Trophoblast cell (in vitro differentiated cells and primary cell): Measurements from ENCODE around the gene CORO7.
A peak's percentile ranks its signal among the peaks of the same experiment; 100 is the strongest.
"Not testable (repeated sequence)": the region's sequence is repeated elsewhere in the genome, so short reads cannot be mapped to it uniquely, and the experiment has no call there.

ENCODE experiments used
- DNase-seq, 2 donors: peaks; one replicate each; pipeline ENCODE4 v3.0.0-alpha.2; 2016
- H2AFZ ChIP-seq: 2 replicates; pipeline ENCODE4 v1.6.1; 2013; ENCODE audit warnings: low read length, moderate library complexity, mild to moderate bottlenecking; ENCODE audit not compliant: insufficient read depth, poor library complexity
- H2AK5ac ChIP-seq: 2 replicates; pipeline ENCODE4 v1.6.1; 2013; ENCODE audit warnings: mild to moderate bottlenecking, low read length
- H2BK120ac ChIP-seq: 2 replicates; pipeline ENCODE4 v1.6.1; 2013; ENCODE audit warnings: low read length, mild to moderate bottlenecking, moderate library complexity; ENCODE audit not compliant: insufficient read depth, poor library complexity
- H2BK12ac ChIP-seq: 2 replicates; pipeline ENCODE4 v1.6.1; 2013; ENCODE audit warnings: mild to moderate bottlenecking, low read length, moderate library complexity
- H2BK5ac ChIP-seq: 2 replicates; pipeline ENCODE4 v1.6.1; 2013; ENCODE audit warnings: low read length, low read depth, moderate library complexity, mild to moderate bottlenecking; ENCODE audit not compliant: poor library complexity
- H3K14ac ChIP-seq: 2 replicates; pipeline ENCODE4 v1.6.1; 2013; ENCODE audit warnings: mild to moderate bottlenecking, low read length
- H3K18ac ChIP-seq: 2 replicates; pipeline ENCODE4 v1.6.1; 2013; ENCODE audit warnings: mild to moderate bottlenecking, low read length
- H3K23ac ChIP-seq: 2 replicates; pipeline ENCODE4 v1.6.1; 2013; ENCODE audit warnings: low read length
- H3K27ac ChIP-seq: 2 replicates; pipeline ENCODE4 v1.5.1; 2013; ENCODE audit warnings: low read depth, mild to moderate bottlenecking, inconsistent platforms, low read length, moderate library complexity
- H3K27me3 ChIP-seq: 2 replicates; pipeline ENCODE4 v1.6.1; 2013; ENCODE audit warnings: inconsistent platforms, mild to moderate bottlenecking, low read length, moderate library complexity; ENCODE audit not compliant: insufficient read depth
- H3K36me3 ChIP-seq, 2 experiments: 1 replicate in 1 of 2; 2 replicates in 1 of 2; pipeline ENCODE4 v1.6.1; 2013; ENCODE audit warnings: low read length in 2 of 2, mild to moderate bottlenecking in 2 of 2, moderate library complexity in 1 of 2; ENCODE audit not compliant: insufficient read depth in 2 of 2, control insufficient read depth in 1 of 2
- H3K4ac ChIP-seq: 2 replicates; pipeline ENCODE4 v1.6.1; 2013; ENCODE audit warnings: low read depth, mild to moderate bottlenecking, low read length, moderate library complexity
- H3K4me1 ChIP-seq, 2 experiments: 1 replicate in 1 of 2; 2 replicates in 1 of 2; pipeline ENCODE4 v1.6.1; 2013; ENCODE audit warnings: low read length in 2 of 2, mild to moderate bottlenecking in 2 of 2, moderate library complexity in 1 of 2; ENCODE audit not compliant: insufficient read depth in 2 of 2, control insufficient read depth in 1 of 2
- H3K4me2 ChIP-seq: 2 replicates; pipeline ENCODE4 v1.6.1; 2013; ENCODE audit warnings: inconsistent platforms, mild to moderate bottlenecking, low read length, moderate library complexity
- H3K4me3 ChIP-seq: 2 replicates; pipeline ENCODE4 v1.5.1; 2013; ENCODE audit warnings: mild to moderate bottlenecking, low read depth, low read length, inconsistent platforms
- H3K79me1 ChIP-seq: one replicate; pipeline ENCODE4 v1.6.1; 2013; ENCODE audit warnings: low read length
- H3K79me2 ChIP-seq: 2 replicates; pipeline ENCODE4 v1.6.1; 2013; ENCODE audit warnings: low read length, mild to moderate bottlenecking; ENCODE audit not compliant: control insufficient read depth, insufficient read depth, poor library complexity
- H3K9ac ChIP-seq: 2 replicates; pipeline ENCODE4 v1.6.1; 2013; ENCODE audit warnings: mild to moderate bottlenecking, low read length
- H3K9me3 ChIP-seq: 2 replicates; pipeline ENCODE4 v1.6.1; 2013; ENCODE audit warnings: low read depth, mild to moderate bottlenecking, control low read depth, inconsistent platforms, low read length; ENCODE audit not compliant: insufficient read depth
- H4K12ac ChIP-seq: 2 replicates; pipeline ENCODE4 v1.6.1; 2013; ENCODE audit warnings: low read depth, mild to moderate bottlenecking, low read length, moderate library complexity
- H4K8ac ChIP-seq: 2 replicates; pipeline ENCODE4 v1.6.1; 2013; ENCODE audit warnings: low read depth, mild to moderate bottlenecking, low read length, moderate library complexity
- H4K91ac ChIP-seq: one replicate; pipeline ENCODE4 v1.6.1; 2013; ENCODE audit warnings: low read depth, mild to moderate bottlenecking, low read length, moderate library complexity
- WGBS: extraction: QIAGEN DNeasy Blood & Tissue Kit; methylation state at CpG from one replicate; pipeline ENCODE4 v1.1.7; 2013; ENCODE audit warnings: missing lambda C conversion rate; ENCODE audit not compliant: insufficient read length, insufficient coverage; ENCODE audit errors: extremely low coverage; 5-methylcytosine and 5-hydroxymethylcytosine counted together

The CORO7 gene

GRCh38 chr16:4347010-4347409, 69.4 kb downstream of the CORO7 start:
- Histone ChIP-seq H3K18ac (no peak overlapping the region), H3K27ac (no peak overlapping the region), H3K14ac (no peak overlapping the region), H2AFZ (no peak overlapping the region), H3K9ac (no peak overlapping the region), H3K23ac (no peak overlapping the region), H2AK5ac (no peak overlapping the region), H3K79me1 (peaks cover 4% of the 10 kb centered on the region), H3K4ac (no peak overlapping the region), H3K9me3 (no peaks in the 10 kb centered on the region), H3K4me2 (no peak overlapping the region), H3K36me3 (peaks cover 8 to 13% of the 10 kb centered on the region in 2 experiments), H3K79me2 (peaks cover 9% of the 10 kb centered on the region), H2BK120ac (no peak overlapping the region), H3K27me3 (no peaks in the 10 kb centered on the region), H4K12ac (no peak overlapping the region), H2BK5ac (no peak overlapping the region), H2BK12ac (no peak overlapping the region), H4K91ac (no peak overlapping the region), H3K4me1 (peaks cover 0 to 4% of the 10 kb centered on the region in 2 experiments), H3K4me3 (no peak overlapping the region), H4K8ac (no peak overlapping the region)
- DNase-seq, result no peak
- no CpG with 5 or more reads among the region's 8 CpGs for WGBS

- Histone ChIP-seq H3K23ac (no peak overlapping the region), H3K79me1 (peaks cover 4% of the 10 kb centered on the region), H3K9me3 (peaks cover 2% of the 10 kb centered on the region), H2AFZ (no peak overlapping the region), H3K36me3 (peaks cover 14 to 18% of the 10 kb centered on the region in 2 experiments), H3K14ac (no peak overlapping the region), H4K12ac (no peak overlapping the region), H2BK12ac (no peak overlapping the region), H3K27ac (no peak overlapping the region), H4K8ac (no peak overlapping the region), H3K4me1 (peaks cover 0 to 4% of the 10 kb centered on the region in 2 experiments), H2BK120ac (no peak overlapping the region), H2BK5ac (no peak overlapping the region), H3K79me2 (peaks cover 9% of the 10 kb centered on the region), H4K91ac (no peak overlapping the region), H3K4ac (no peak overlapping the region), H3K27me3 (no peaks in the 10 kb centered on the region), H3K4me3 (no peak overlapping the region), H3K18ac (no peak overlapping the region), H3K4me2 (no peak overlapping the region), H2AK5ac (no peak overlapping the region), H3K9ac (no peak overlapping the region)
- no CpG with 5 or more reads among the region's 14 CpGs for WGBS
- DNase-seq, result no peak
Measured at GRCh38 chr16:4345836-4346781, 70.3 kb downstream of the CORO7 start.

- no peak overlapping the region for H3K4me3 ChIP-seq
- no peak overlapping the region for H3K4ac ChIP-seq
- DNase-seq, result peak in 1 of 2 donors; percentile 30
- no peak overlapping the region for H3K18ac ChIP-seq
- H4K91ac ChIP-seq, result no peak overlapping the region
- WGBS, result no CpG with 5 or more reads among the region's 26 CpGs
- H3K27ac ChIP-seq, result no peak overlapping the region
- H2AFZ ChIP-seq, result no peak overlapping the region
- peaks cover 3% of the 10 kb centered on the region for H3K79me2 ChIP-seq
- H3K9ac ChIP-seq, result no peak overlapping the region
- H3K23ac ChIP-seq, result no peak overlapping the region
- H4K8ac ChIP-seq, result no peak overlapping the region
- peaks cover 2% of the 10 kb centered on the region for H3K9me3 ChIP-seq
- no peak overlapping the region for H2BK120ac ChIP-seq
- no peak overlapping the region for H3K14ac ChIP-seq
- no peak overlapping the region for H2BK5ac ChIP-seq
- no peak overlapping the region for H3K4me2 ChIP-seq
- no peak overlapping the region for H4K12ac ChIP-seq
- H3K27me3 ChIP-seq, result no peaks in the 10 kb centered on the region
- no peak overlapping the region for H2AK5ac ChIP-seq
- H3K36me3 ChIP-seq, result peaks cover 22 to 27% of the 10 kb centered on the region in 2 experiments
- no peaks in the 10 kb centered on the region for H3K79me1 ChIP-seq
- no peaks in the 10 kb centered on the region for H3K4me1 ChIP-seq
- H2BK12ac ChIP-seq, result no peak overlapping the region
Measured at GRCh38 chr16:4344983-4345835, 71.2 kb downstream of the CORO7 start.

- not testable (repeated sequence) for H4K91ac ChIP-seq, H3K4me1 ChIP-seq, H3K14ac ChIP-seq, H3K9me3 ChIP-seq, H3K79me2 ChIP-seq, DNase-seq, H2AK5ac ChIP-seq, H3K79me1 ChIP-seq, H2BK12ac ChIP-seq, H3K18ac ChIP-seq, H4K8ac ChIP-seq, H3K27me3 ChIP-seq, H3K4me2 ChIP-seq, H3K4me3 ChIP-seq, H3K27ac ChIP-seq, H2BK120ac ChIP-seq, H3K4ac ChIP-seq, H3K23ac ChIP-seq, H2AFZ ChIP-seq, H3K9ac ChIP-seq, H4K12ac ChIP-seq, H2BK5ac ChIP-seq
- peaks cover 29 to 34% of the 10 kb centered on the region in 2 experiments for H3K36me3 ChIP-seq
- 80% methylated on average over 1 of the region's 10 CpGs for WGBS
Measured at GRCh38 chr16:4344300-4344982, 72.0 kb downstream of the CORO7 start.
